IPS DF 6.9 (cell line): Measurements from ENCODE around the gene GRK1.
"Not testable (repeated sequence)": the region's sequence is repeated elsewhere in the genome, so short reads cannot be mapped to it uniquely, and the experiment has no call there.

Source experiments
- DNase-seq: peaks from one replicate; pipeline ENCODE4 v3.0.0-alpha.2; 2013; ENCODE audit warnings: low read depth, low spot score
- H3K27ac ChIP-seq: one replicate; pipeline ENCODE4 v1.5.1; 2013; ENCODE audit warnings: low read length, control low read depth
- H3K27me3 ChIP-seq: 2 replicates; pipeline ENCODE4 v1.6.1; 2013; ENCODE audit warnings: mild to moderate bottlenecking, low read length; ENCODE audit not compliant: control insufficient read depth, insufficient read depth
- H3K36me3 ChIP-seq: 2 replicates; pipeline ENCODE4 v1.6.1; 2013; ENCODE audit warnings: low read length; ENCODE audit not compliant: control insufficient read depth, insufficient read depth
- H3K4me1 ChIP-seq: 2 replicates; pipeline ENCODE4 v1.6.1; 2013; ENCODE audit warnings: low read length; ENCODE audit not compliant: control insufficient read depth, insufficient read depth
- H3K4me3 ChIP-seq: 2 replicates; pipeline ENCODE4 v1.5.1; 2013; ENCODE audit warnings: mild to moderate bottlenecking, low read length
- H3K9me3 ChIP-seq: 2 replicates; pipeline ENCODE4 v1.6.1; 2013; ENCODE audit warnings: low read length, inconsistent platforms; ENCODE audit not compliant: control insufficient read depth, insufficient read depth
- WGBS: extraction: QIAGEN DNeasy Blood & Tissue Kit; methylation state at CpG from one replicate; pipeline ENCODE4 v1.1.7; 2013; ENCODE audit warnings: mixed read lengths, missing lambda C conversion rate; ENCODE audit not compliant: insufficient read length, insufficient coverage; 5-methylcytosine and 5-hydroxymethylcytosine counted together

Gene GRK1

GRCh38 chr13:113624235-113624587 lies 42.8 kb upstream of the GRK1 start:
- WGBS = no CpG with 5 or more reads among the region's 9 CpGs
- no peak overlapping the region for H3K4me3 ChIP-seq
- no peaks in the 10 kb centered on the region; the same call in 1 of the 2 replicates for H3K4me1 ChIP-seq
- DNase-seq = no peak
- H3K36me3 ChIP-seq = peaks cover 20% of the 10 kb centered on the region
- H3K9me3 ChIP-seq = no peaks in the 10 kb centered on the region
- no peaks in the 10 kb centered on the region; the same call in 1 of the 2 replicates for H3K27me3 ChIP-seq
- no peak overlapping the region for H3K27ac ChIP-seq

DNA sequence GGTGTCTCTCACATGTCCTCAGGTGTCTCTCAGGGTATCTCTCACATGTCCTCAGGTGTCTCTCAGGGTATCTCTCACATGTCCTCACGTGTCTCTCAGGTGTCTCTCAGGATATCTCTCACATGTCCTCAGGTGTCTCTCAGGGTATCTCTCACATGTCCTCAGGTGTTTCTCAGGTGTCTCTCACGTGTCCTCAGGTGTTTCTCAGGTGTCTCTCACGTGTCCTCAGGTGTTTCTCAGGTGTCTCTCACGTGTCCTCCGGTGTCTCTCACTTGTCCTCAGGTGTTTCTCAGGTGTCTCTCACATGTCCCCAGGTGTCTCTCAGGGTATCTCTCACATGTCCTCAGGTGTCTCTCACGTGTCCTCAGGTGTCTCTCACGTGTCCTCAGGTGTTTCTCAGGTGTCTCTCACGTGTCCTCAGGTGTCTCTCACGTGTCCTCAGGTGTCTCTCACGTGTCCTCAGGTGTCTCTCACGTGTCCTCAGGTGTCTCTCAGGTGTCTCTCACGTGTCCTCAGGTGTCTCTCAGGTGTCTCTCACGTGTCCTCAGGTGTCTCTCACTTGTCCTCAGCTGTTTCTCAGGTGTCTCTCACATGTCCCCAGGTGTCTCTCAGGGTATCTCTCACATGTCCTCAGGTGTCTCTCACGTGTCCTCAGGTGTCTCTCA lies 42.2 kb upstream of the GRK1 start:
- not testable (repeated sequence) for H3K4me1 ChIP-seq, H3K27me3 ChIP-seq, DNase-seq, H3K27ac ChIP-seq, H3K4me3 ChIP-seq, H3K9me3 ChIP-seq
- H3K36me3 ChIP-seq = peaks cover 20% of the 10 kb centered on the region
- WGBS = no CpG with 5 or more reads among the region's 14 CpGs

- no peak overlapping the region for H3K27ac ChIP-seq
- H3K27me3 ChIP-seq = no peaks in the 10 kb centered on the region; the same call in 1 of the 2 replicates
- H3K36me3 ChIP-seq = peaks cover 20% of the 10 kb centered on the region
- no peaks in the 10 kb centered on the region; the same call in 1 of the 2 replicates for H3K4me1 ChIP-seq
- DNase-seq = no peak
- H3K9me3 ChIP-seq = no peaks in the 10 kb centered on the region
- no CpG with 5 or more reads among the region's 24 CpGs for WGBS
- H3K4me3 ChIP-seq = no peak overlapping the region
These were observed 40.9 kb upstream of the GRK1 start for GRCh38 chr13:113625965-113626721.

- WGBS = no CpG with 5 or more reads among the region's 16 CpGs
- H3K4me1 ChIP-seq = no peaks in the 10 kb centered on the region; the same call in 1 of the 2 replicates
- no peaks in the 10 kb centered on the region for H3K9me3 ChIP-seq
- H3K4me3 ChIP-seq = no peak overlapping the region
- peaks cover 25% of the 10 kb centered on the region for H3K36me3 ChIP-seq
- no peak overlapping the region for H3K27ac ChIP-seq
- no peak for DNase-seq
- H3K27me3 ChIP-seq = no peaks in the 10 kb centered on the region; the same call in 1 of the 2 replicates
These were observed 39.9 kb upstream of the GRK1 start for GRCh38 chr13:113627136-113627535.

- Histone ChIP-seq H3K36me3 (peaks cover 18% of the 10 kb centered on the region), H3K9me3 (no peaks in the 10 kb centered on the region), H3K4me3 (no peak overlapping the region), H3K4me1 (no peaks in the 10 kb centered on the region; the same call in 1 of the 2 replicates), H3K27ac (no peak overlapping the region), H3K27me3 (no peaks in the 10 kb centered on the region)
- no peak for DNase-seq
- no CpG with 5 or more reads among the region's 30 CpGs for WGBS
These were observed 38.4 kb upstream of the GRK1 start for GRCh38 chr13:113628291-113629270.

DNA sequence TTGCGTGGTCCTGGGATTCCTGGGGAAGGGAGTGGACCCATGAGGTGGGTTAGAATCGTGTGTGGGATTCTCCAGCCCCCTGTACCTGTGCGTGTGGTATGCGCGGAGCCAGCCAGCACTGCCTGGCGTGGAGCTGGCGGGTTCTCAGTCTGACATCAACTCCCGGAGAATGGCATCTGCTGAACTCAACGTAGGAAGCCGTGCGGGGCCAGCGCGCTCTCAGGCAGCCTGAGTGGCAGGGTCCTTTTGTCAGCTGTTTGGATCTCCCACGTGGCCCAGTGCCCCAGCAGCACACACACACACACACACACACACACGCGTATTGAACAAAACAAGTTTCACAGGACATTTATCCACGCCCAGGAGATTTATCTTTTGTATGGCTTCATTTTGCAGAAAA lies 37.2 kb upstream of the GRK1 start:
- H3K36me3 ChIP-seq = peaks cover 20% of the 10 kb centered on the region
- no CpG with 5 or more reads among the region's 17 CpGs for WGBS

GRCh38 chr13:113630296-113630695 lies 36.7 kb upstream of the GRK1 start:
- WGBS = no CpG with 5 or more reads among the region's 11 CpGs
- peaks cover 23% of the 10 kb centered on the region for H3K36me3 ChIP-seq

More for the DNA sequence above, 37.2 kb upstream of the GRK1 start:
- H3K4me3 ChIP-seq = no peak overlapping the region
- no peaks in the 10 kb centered on the region for H3K27me3 ChIP-seq
- H3K27ac ChIP-seq = no peak overlapping the region
- H3K9me3 ChIP-seq = no peaks in the 10 kb centered on the region
- H3K4me1 ChIP-seq = no peaks in the 10 kb centered on the region; the same call in 1 of the 2 replicates
- DNase-seq = no peak

DNA sequence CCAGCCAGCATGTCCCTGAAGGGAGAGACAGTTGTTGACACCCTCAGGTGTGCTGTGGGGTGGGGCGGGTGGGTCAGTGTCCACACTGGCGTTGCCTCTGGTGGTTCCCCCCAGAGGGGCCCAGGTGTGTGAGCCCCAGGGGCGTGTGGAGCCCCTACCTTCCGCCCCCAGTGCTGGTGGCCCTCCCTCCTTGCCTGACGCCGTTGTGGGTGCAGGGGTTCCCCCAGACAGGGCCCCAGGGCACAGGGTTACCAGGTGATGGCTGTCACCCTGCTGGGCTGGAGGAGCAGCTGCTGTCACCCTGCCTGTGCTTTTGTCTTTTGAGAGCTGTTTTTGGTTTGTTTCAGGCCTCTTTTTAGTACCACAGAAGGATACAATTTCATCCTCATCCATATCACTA lies 36.2 kb upstream of the GRK1 start:
- H3K27me3 ChIP-seq = no peaks in the 10 kb centered on the region
- peaks cover 23% of the 10 kb centered on the region for H3K36me3 ChIP-seq
- H3K4me3 ChIP-seq = no peak overlapping the region
- DNase-seq = no peak
- no peak overlapping the region for H3K27ac ChIP-seq
- WGBS = no CpG with 5 or more reads among the region's 6 CpGs
- H3K9me3 ChIP-seq = no peaks in the 10 kb centered on the region
- no peaks in the 10 kb centered on the region; the same call in 1 of the 2 replicates for H3K4me1 ChIP-seq

More at GRCh38 chr13:113630296-113630695, 36.7 kb upstream of the GRK1 start:
- no peak overlapping the region for H3K4me3 ChIP-seq
- no peaks in the 10 kb centered on the region for H3K27me3 ChIP-seq
- no peaks in the 10 kb centered on the region; the same call in 1 of the 2 replicates for H3K4me1 ChIP-seq
- no peak overlapping the region for H3K27ac ChIP-seq
- no peak for DNase-seq
- H3K9me3 ChIP-seq = no peaks in the 10 kb centered on the region

DNA sequence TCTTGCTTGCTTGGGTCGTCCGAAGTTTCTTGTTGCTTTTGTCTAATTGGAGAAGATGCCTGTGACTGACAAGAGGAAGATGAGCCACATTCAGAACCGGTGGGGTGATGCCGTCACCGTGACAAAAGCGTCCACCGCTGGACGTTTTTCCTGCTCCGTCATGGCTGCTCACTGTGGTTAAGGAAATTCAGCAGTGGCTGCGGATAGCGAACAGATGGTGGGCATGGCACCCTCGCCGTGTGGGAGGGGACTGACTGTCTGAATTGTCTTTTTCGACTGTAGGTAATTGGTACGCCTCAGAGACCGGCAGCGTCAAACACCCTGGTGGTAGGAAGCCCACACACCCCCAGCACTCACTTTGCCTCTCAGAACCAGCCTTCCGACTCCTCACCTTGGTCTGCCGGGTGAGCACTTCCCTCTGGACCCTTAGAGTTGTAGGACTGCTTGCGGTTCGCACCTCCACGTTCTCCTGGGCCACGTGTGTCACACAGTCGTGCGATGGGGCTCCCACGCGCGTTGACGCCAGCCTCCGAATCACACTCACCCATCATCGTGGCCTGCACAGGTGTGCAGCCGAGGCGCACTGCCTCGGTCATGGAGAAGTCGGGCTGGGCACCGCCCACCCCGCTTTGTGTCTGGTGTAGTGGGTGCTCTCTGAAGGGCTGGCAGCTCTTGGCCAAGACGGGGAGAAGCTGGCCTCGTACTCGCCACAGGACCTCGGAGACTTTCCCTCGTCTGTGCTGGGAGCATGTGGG lies 35.5 kb upstream of the GRK1 start:
- no peak for DNase-seq
- Histone ChIP-seq H3K4me1 (no peaks in the 10 kb centered on the region), H3K27me3 (no peaks in the 10 kb centered on the region), H3K9me3 (no peaks in the 10 kb centered on the region), H3K27ac (no peak overlapping the region), H3K36me3 (peaks cover 29% of the 10 kb centered on the region), H3K4me3 (no peak overlapping the region)
- no CpG with 5 or more reads among the region's 42 CpGs for WGBS
